NCI-H1048 (cell line): ENCODE measurements around the gene BLMH.

Experiments
- DNase-seq: peaks from one replicate; lab custom pipeline; 2025; lab: John Stamatoyannopoulos, UW

The BLMH gene

DNA sequence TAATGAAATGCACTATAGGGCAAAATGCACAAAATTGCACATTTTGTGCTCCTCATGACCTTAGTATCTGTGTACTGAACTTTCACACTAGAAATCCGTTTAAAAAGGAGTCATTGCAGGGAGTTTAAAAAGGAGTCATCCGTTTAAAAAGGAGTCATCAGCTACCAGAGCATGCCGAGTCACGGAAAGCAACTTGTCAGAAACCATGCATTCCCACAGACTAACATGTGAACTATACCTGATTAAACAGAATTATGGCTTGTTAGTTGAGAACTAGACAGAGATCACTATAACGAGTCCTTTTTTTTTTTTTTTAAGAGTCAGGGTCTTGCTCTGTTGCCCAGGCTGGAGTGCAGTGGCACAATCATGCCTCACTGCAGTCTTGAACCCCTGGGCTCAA is 92.1 kb downstream of the BLMH start:
- no peak for DNase-seq
